OCI-LY3 (cell line): ENCODE results near the gene CAMK2B.
A peak's percentile ranks its signal among the peaks of the same experiment; 100 is the strongest.

Source experiments
- H2AFZ ChIP-seq: fragments of 200-600, 300-600 bp; shearing (Covaris generic); 2 replicates; pipeline ENCODE4 v1.6.0; 2014; ENCODE audit warnings: antibody characterized with exemption, low read depth, low read length
- H3K27ac ChIP-seq: fragments of 200-600, 300-600 bp; sonication (generic); 2 replicates; pipeline ENCODE4 v1.5.1; 2014; ENCODE audit warnings: mild to moderate bottlenecking, low read length, moderate library complexity, mixed read lengths
- H3K27me3 ChIP-seq: fragments of 200-600, 300-600 bp; sonication (generic); 2 replicates; pipeline ENCODE4 v1.6.1; 2014; ENCODE audit warnings: low read depth, low read length, mixed read lengths
- H3K36me3 ChIP-seq: fragments of 200-600, 300-600 bp; sonication (generic); replicated peaks from 2 replicates; pipeline ENCODE3; 2014; ENCODE audit warnings: low read depth, low read length, mixed read lengths
- H3K4me1 ChIP-seq: fragments of 300-600, 200-600 bp; sonication (generic); 2 replicates; pipeline ENCODE4 v1.6.1; 2014; ENCODE audit warnings: low read length, mixed read lengths
- H3K4me2 ChIP-seq: fragments of 200-600, 300-600 bp; sonication (generic); 2 replicates; pipeline ENCODE4 v1.6.1; 2014; ENCODE audit warnings: low read length, mixed read lengths
- H3K4me3 ChIP-seq: fragments of 300-600, 200-600 bp; sonication (generic); 2 replicates; pipeline ENCODE4 v1.5.1; 2014; ENCODE audit warnings: antibody characterized with exemption, mild to moderate bottlenecking, low read length, moderate library complexity
- H3K79me2 ChIP-seq: fragments of 300-600, 200-600 bp; shearing (Covaris generic); 2 replicates; pipeline ENCODE4 v1.6.1; 2014; ENCODE audit warnings: mild to moderate bottlenecking, low read length, mixed read lengths
- H3K9ac ChIP-seq: fragments of 300-600, 200-600 bp; shearing (Covaris generic); 2 replicates; pipeline ENCODE4 v1.6.0; 2014; ENCODE audit warnings: mild to moderate bottlenecking, low read length, moderate library complexity
- H3K9me3 ChIP-seq: fragments of 200-600, 300-600 bp; shearing (Covaris generic); 2 replicates; pipeline ENCODE4 v1.6.1; 2014; ENCODE audit warnings: low read length, mixed read lengths; ENCODE audit not compliant: insufficient read depth
- H4K20me1 ChIP-seq: fragments of 200-600, 300-600 bp; sonication (generic); 2 replicates; pipeline ENCODE4 v1.6.1; 2016; ENCODE audit warnings: low read length, mixed read lengths; ENCODE audit not compliant: insufficient read depth
- EZH2phosphoT487 ChIP-seq: fragments of 200-600 bp; shearing (Covaris generic); IDR thresholded peaks from 2 replicates; pipeline ENCODE4 v1.6.1; 2018; ENCODE audit warnings: antibody characterized with exemption, mixed run types, low read depth
- TF ChIP-seq, protein P1 (sequence below): fragments of 200-600, 300-600 bp; sonication (generic); IDR thresholded peaks from 2 replicates; pipeline ENCODE4 v1.5.1; 2014; ENCODE audit warnings: antibody characterized with exemption, low read length, low read depth

The CAMK2B gene

GRCh38 chr7:44353668-44354067 lies 28.3 kb upstream of the CAMK2B start:
- Histone ChIP-seq H3K36me3 (no peaks in the 10 kb centered on the region), H3K4me2 (no peak overlapping the region), H3K4me1 (no peaks in the 10 kb centered on the region), H4K20me1 (no peaks in the 10 kb centered on the region), H3K79me2 (no peaks in the 10 kb centered on the region), H2AFZ (no peak overlapping the region), H3K27ac (no peak overlapping the region), H3K4me3 (no peak overlapping the region), H3K9me3 (peaks cover 5% of the 10 kb centered on the region), H3K27me3 (no peaks in the 10 kb centered on the region), H3K9ac (no peak overlapping the region)
- TF ChIP-seq, protein P1, sequence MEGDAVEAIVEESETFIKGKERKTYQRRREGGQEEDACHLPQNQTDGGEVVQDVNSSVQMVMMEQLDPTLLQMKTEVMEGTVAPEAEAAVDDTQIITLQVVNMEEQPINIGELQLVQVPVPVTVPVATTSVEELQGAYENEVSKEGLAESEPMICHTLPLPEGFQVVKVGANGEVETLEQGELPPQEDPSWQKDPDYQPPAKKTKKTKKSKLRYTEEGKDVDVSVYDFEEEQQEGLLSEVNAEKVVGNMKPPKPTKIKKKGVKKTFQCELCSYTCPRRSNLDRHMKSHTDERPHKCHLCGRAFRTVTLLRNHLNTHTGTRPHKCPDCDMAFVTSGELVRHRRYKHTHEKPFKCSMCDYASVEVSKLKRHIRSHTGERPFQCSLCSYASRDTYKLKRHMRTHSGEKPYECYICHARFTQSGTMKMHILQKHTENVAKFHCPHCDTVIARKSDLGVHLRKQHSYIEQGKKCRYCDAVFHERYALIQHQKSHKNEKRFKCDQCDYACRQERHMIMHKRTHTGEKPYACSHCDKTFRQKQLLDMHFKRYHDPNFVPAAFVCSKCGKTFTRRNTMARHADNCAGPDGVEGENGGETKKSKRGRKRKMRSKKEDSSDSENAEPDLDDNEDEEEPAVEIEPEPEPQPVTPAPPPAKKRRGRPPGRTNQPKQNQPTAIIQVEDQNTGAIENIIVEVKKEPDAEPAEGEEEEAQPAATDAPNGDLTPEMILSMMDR: no peak
- TF ChIP-seq EZH2phosphoT487: no peak

GRCh38 chr7:44348851-44349781 lies 23.7 kb upstream of the CAMK2B start:
- H3K4me3 ChIP-seq: no peak overlapping the region
- H3K27ac ChIP-seq: no peak overlapping the region
- peaks cover 11% of the 10 kb centered on the region; the same call in 1 of the 2 replicates for H3K27me3 ChIP-seq
- H2AFZ ChIP-seq: no peak overlapping the region
- no peaks in the 10 kb centered on the region for H4K20me1 ChIP-seq
- H3K79me2 ChIP-seq: no peaks in the 10 kb centered on the region
- TF ChIP-seq, protein P1: no peak
- TF ChIP-seq EZH2phosphoT487: no peak
- H3K4me1 ChIP-seq: no peaks in the 10 kb centered on the region
- H3K9me3 ChIP-seq: peaks cover 4% of the 10 kb centered on the region; the same call in 1 of the 2 replicates
- H3K9ac ChIP-seq: no peak overlapping the region
- H3K36me3 ChIP-seq: no peaks in the 10 kb centered on the region
- no peak overlapping the region for H3K4me2 ChIP-seq

DNA sequence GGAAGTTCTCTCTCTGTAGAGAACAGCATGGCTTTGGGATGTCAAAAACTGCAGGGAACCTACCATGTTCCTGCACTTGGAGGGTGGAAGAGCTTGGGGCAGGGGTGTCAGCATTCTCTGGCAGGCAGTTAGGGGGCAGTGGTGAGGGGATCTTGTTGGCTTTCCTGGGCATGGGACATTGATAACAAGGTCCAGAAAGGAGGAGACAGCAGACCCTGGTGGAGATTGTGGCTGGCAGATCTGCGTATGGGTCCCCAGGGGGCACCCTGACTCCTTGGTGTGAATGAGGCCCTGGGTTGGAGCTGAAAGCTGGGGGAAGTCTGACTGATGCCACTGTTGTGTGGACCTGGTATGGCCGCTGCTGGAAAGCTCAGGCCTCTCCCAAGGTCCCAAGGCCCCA lies 22.9 kb upstream of the CAMK2B start:
- H3K9ac ChIP-seq: no peak overlapping the region
- no peaks in the 10 kb centered on the region for H4K20me1 ChIP-seq
- no peak overlapping the region for H3K4me3 ChIP-seq
- no peaks in the 10 kb centered on the region for H3K4me1 ChIP-seq
- no peak overlapping the region for H3K27ac ChIP-seq
- peaks cover 4% of the 10 kb centered on the region; the same call in 1 of the 2 replicates for H3K9me3 ChIP-seq
- no peak overlapping the region for H2AFZ ChIP-seq
- no peaks in the 10 kb centered on the region for H3K36me3 ChIP-seq
- TF ChIP-seq EZH2phosphoT487: no peak
- TF ChIP-seq, protein P1: peak; percentile 40
- H3K27me3 ChIP-seq: peaks cover 11% of the 10 kb centered on the region; the same call in 1 of the 2 replicates
- no peak overlapping the region for H3K4me2 ChIP-seq
- H3K79me2 ChIP-seq: no peaks in the 10 kb centered on the region

- H4K20me1 ChIP-seq: no peaks in the 10 kb centered on the region
- no peak overlapping the region for H2AFZ ChIP-seq
- no peak overlapping the region for H3K9ac ChIP-seq
- no peaks in the 10 kb centered on the region for H3K36me3 ChIP-seq
- no peaks in the 10 kb centered on the region for H3K4me1 ChIP-seq
- no peak for TF ChIP-seq EZH2phosphoT487
- TF ChIP-seq, protein P1: no peak
- H3K4me3 ChIP-seq: no peak overlapping the region
- H3K79me2 ChIP-seq: no peaks in the 10 kb centered on the region
- H3K4me2 ChIP-seq: no peak overlapping the region
- H3K9me3 ChIP-seq: peaks cover 4% of the 10 kb centered on the region; the same call in 1 of the 2 replicates
- H3K27ac ChIP-seq: no peak overlapping the region
- peaks cover 11% of the 10 kb centered on the region; the same call in 1 of the 2 replicates for H3K27me3 ChIP-seq
Observed at GRCh38 chr7:44347546-44348114, 22.2 kb upstream of the CAMK2B start.
